GM21367 (cell line): Measurements from ENCODE around the gene CHST11.
A peak's percentile ranks its signal among the peaks of the same experiment; 100 is the strongest.
"Not testable (repeated sequence)": the region's sequence is repeated elsewhere in the genome, so short reads cannot be mapped to it uniquely, and the experiment has no call there.

Experiments used
- ATAC-seq: cut with Tn5 transposase; IDR thresholded peaks from one replicate; pipeline ENCODE4 v1.9.1; 2021; ENCODE audit not compliant: unreplicated experiment

CHST11 gene

DNA sequence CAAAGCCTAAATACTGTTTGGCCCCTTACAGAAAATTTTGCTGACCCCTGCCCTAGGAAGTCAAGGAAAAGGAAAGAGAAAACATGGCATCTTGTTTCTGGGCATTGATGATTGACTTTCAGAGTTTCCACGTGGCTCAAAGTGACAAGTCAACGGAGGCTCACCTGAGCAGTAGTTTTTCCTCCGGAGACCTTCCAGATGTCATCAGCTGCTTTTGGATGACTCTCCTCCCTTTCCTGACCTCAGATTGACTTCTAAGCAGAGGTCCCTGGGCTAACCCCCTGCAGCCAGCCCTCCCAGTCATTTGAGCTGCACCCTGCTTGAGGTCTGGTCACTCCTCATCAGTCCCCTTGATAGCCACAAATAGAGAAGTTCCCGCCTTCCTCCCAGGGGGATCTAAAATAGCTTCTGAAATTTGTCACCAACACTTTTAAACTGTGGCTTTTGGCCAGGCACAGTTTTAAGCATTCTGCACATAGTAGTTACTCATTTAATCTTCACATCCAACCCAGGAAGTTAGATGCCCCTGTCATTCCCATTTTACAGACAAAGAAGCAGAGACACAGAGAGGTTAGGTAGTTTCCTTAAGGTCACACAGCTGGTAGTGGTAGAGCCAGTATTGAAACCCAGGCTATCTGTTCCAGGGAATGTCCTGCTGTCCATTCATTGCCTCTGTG lies 143.4 kb downstream of the CHST11 start:
- ATAC-seq, result no peak

DNA sequence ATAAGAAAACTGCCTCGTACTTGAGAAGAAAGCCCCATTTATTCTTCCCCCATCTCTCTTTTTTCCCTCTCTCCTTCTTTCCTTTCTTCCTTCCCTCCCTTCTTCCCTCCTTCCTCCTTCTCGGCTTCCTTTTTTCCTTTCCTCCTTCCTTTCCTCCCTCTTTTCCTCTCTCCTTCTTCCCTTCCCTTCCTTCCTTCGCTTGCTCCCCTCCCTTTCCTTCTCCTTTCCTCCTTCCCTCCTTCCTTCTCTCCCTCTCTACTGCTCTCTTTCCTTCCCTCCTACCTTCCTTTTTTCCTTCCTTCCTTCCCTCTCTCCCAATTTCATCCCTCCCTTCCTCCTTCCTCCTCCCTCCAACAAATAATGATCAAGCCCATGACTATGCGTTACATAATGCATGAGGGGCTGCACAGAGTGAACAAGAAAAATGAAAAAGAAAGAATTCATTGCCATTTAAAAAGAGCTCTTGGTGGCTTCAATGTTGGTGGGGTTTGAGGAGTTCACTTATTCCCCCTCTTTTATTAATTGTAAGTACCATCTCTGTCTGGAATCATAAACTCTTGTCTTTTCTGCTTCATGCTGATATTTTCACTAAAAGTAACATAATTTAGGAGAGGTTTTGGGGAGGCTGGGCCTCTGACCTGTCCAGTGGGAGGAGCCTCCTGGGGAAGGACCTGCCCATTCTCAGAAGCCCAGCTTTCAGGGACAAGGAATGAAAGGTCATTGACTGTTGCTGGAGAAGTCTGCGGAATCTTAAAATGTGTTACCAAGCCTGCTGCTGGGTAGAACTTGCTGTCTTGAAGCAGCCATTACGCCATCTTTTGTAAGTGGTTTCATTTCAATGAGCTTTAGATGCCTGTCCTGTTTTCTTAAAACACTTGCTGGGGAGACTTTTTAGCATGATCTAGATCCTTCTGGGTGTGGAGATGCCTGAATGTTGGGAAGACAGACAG lies 144.3 kb downstream of the CHST11 start:
- ATAC-seq, result no peak

DNA sequence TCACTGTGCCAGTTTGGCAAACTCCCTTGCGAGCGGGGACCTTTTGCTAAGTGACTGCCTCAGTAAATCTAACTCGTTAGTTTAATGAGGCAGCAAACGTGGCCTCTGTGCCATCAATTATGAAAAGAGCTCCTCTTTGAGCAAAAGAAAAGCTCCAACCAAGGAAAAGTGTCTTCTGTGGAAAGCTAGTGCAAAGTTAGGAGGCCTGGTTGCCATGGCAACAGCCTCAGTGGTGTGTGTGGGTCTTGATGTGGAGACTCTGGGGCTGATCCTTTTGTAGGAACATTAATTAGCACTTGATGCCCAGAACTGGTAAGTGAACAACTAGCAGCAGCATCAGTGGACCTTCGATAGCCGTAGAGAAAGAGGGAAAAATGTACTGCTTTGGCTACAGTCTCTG lies 145.7 kb downstream of the CHST11 start:
- no peak for ATAC-seq

DNA sequence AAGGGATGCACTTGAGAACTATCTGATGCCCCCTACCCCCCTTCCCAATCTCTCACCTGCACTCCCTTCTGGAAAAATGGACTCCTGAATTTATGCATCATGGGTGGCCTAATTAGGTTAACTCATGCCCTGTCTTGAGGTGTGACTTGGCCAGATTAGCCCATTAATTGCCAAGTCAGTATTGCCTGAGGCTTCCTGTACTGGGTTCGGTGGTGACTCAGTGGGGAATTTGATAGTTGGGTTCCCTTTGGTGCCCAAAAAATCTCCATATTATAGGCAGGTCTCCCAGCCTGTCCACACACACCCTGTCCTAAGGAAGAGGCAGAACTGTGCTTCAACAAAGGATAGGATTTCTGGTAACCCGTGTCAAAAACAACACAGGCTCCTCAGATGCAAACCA lies 146.1 kb downstream of the CHST11 start:
- ATAC-seq, result no peak

DNA sequence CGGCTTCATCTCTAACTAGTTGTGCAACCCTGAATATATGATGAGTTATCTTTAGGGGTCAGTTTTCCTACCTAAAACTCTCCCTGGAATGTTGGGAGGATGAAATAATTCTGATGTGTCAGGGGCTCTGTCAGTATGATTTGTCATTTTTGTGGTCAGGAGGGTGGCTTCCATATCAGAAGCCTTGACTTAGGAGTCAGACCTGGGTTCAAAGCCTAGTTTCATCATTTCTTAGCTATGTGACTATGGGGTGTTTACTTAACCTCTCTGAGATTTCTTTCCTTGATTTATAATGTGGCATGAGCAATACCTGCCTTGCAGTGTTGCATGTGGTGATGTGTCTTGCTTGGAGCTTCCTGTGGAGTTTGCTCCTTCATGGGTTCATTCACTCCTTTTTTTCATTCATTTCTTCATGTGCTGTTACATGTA lies 146.8 kb downstream of the CHST11 start:
- ATAC-seq, result no peak

DNA sequence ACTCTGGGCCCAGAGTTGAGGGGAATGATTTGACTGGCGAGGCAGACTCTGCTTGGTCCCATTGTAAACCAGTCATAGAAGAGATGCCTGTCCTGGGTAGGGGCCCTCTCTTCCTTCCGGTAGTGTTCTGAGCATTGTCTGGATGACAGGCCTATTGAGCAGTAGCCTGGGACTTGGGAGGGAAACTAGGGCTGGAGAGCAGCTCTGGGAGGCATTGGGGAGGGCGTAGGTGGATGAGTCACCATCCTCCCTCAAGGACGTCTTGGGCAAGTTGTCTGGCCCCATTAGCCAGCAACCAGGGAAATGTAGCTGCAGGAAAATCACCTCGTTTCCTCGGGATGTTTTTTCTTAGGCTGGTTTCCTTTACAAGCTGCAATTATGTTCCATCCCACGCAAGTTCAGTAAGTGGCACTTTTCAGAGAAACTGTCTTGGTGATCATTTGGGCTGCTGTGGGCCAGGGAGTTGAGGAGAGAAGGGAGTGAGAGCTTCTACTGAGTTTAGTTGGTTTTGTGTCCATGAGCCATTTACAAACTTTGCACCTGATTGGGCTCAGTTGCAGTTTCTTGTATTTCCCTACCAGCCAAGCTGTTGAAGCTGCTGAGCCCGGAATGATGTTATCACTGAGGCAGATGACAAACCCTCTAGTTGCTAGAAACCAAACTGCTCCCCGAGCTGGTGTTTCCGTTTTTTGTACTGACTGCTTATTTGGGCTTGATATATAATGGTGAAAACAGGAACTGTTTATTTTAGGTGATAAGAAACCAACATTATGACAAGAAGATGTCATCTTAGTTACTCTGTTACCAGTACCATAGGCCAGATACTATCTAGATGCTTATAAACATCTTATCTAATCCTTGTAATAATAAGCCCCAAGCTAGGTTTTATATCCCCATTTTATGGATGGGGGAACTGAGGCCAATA lies 147.6 kb downstream of the CHST11 start:
- peak; percentile 76 for ATAC-seq

DNA sequence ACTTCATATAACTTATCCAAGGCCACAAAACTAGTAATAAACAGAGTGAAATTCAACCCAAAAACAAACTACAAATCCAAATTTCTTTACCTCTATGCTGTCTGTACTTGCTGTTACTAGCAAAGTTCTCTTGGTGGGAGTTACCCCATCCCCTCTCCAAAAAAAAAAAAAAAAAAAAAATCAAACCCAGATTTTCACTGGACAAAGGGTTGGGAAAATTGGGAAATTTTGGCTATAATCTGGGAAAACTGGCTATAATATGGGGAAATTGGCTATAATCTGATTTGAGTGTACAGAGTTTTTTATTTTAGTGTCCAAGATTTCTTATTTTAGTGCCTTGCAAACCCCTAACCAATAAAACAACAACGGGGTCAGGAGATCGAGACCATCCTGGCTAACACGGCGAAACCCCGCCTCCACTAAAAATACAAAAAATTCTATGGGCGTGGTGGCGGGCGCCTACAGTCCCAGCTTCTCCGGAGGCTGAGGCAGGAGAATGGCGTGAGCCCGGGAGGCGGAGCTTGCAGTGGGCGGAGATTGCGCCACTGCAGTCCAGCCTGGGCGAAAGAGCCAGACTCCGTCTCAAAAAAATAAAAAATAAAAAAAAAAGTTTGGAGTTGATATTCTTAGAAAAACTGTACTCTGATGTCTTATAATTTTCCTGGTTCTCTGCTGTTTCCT lies 148.4 kb downstream of the CHST11 start:
- ATAC-seq, result no peak

DNA sequence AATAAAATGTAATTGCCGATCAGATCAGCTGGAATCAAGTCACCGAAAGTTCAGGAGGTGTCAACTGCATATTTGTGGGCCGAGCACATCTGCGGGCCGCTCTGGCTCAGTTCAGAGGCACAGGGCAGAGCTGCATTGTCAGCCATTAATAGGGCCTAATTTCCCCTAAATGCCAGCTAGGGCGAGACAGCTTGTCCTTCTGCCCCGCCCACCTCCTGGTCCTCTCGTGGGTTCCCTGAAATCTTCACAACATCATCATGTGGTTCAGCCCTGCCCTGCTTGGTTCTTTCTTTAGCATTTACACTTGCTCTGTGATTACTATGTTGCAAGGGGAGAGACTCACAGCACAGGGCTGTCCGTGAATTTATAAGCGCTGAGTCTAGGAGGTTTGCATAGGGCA lies 148.9 kb downstream of the CHST11 start:
- ATAC-seq, result no peak

DNA sequence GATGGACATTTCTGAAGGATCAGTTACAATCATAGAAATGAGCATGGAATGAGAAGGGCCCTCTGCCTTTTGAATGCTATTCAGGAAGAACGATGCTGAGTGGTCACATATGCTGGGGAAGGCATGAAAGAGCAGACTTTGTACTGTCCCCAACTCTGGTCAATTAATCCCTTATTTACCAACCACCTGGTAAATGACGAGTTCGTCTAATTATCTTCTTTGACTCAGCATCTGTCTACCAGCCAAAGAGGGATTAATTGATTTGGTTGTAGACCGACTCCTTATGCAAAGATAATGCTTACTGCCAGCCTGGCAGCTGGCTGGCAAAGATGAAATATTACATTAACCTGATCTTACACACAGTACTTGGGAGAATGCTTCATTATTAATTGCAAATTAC lies 152.2 kb downstream of the CHST11 start:
- ATAC-seq, result no peak

DNA sequence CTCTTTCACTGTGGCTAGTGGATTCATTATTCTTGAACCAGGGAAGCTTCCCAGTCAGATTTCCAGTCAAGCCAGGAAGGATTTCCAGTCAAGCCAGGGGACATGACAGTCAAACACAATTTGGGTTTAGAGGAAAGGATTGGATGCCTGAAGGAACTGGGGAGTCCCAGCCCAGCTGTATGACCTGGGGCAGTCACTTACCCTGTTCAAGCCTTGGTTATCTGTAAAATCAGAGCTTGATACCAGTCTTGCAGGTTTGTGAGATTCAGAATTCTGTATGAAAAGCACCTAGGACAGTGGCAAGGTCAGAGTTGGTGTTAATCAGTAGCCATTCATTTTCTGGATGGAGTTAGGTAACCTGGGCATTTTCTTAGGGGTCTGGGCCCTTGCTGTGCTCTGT lies 152.7 kb downstream of the CHST11 start:
- no peak for ATAC-seq

DNA sequence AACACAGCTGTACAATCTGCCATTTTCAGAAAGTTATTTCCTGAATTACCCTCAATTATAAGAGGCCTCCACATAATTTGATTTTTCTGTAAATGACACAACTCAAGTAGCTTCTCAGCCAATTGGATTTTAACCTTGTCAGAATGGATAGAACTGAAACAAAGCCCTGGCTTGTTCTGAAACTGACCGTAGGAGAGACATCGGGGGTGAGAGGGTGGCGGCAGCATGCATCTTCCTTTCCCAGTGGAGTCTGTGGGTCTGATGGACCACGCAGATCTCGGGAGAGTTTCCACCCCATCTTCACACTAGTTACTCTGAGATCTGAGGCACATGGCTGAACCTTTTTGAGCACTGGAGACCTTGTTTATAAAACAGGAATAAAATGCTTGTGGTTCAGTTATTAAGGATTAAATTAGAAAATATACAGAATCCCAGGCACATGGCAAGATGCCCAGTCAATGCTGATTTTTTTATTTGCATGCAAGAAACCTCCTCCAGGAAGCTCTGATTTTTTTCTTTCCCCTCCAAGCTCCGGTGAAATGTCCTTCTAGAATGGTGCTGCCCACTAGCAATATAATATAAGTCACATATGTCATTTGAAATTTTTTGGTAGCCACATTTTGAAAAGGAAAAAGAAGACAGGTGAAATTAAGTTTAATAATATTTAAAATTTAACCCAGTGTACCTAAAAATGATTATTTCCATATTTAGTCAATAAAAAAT lies 153.9 kb downstream of the CHST11 start:
- no peak for ATAC-seq

DNA sequence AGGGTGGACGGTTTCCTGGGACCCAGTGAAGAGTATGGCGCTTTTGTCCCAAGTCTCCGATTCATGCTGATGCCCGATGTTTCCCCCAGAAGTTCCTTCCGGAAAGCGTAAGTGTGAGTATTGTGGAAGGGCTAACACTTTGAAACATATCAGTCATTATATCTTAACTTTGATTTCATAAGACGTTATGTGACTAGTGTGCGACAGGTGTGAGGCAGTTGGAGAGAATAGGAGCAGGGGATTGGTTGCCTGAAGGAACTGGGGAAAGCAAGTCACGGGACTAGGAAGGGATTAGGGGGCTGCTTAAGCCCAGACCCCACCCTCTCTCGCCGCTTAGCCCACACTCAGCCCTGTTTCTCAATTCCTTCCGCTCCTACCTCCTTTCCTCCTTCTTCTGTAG lies 154.9 kb downstream of the CHST11 start:
- no peak for ATAC-seq

DNA sequence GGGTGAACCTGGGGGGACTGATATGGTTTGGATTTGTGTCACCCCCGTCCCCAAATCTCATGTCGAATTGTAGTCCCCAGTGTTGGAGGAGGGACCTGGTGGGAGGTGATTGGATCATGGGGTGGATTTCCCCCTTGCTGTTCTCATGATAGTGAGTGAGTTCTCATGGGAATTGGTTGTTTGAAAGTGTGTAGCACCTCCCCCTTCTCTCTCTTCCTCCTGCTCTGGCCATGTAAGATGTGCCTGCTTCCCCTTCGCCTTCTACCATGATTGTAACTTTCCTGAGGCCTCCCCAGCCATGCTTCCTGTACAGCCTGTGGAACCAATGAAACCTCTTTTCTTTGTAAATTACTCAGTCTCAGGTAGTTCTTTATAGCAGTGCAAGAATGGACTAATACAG lies 156.6 kb downstream of the CHST11 start:
- ATAC-seq, result not testable (repeated sequence)

DNA sequence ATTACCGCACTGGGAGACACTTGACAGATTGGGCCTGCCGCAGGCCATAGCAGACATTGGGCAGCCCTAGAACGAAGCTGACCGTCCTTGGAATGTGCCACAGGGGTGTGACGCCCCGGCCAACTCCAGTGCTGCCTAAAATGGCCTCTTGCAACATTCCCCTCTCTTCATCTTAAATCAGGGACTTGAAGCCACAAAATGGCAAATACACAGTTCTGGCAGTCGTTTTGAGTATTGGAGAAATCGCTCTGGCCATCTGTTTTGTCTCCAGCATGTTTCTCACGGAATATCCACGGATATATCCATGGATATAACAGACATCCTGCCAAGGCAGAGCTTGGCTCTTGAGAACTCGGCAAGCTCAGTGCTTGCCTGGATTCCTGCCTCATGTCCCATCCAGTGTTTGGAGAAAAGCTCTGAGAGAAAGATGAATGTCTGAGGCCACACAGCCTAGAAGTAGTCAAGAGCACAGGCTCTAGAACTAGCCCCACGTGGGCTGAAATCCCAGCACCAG lies 158.4 kb downstream of the CHST11 start:
- ATAC-seq, result no peak

DNA sequence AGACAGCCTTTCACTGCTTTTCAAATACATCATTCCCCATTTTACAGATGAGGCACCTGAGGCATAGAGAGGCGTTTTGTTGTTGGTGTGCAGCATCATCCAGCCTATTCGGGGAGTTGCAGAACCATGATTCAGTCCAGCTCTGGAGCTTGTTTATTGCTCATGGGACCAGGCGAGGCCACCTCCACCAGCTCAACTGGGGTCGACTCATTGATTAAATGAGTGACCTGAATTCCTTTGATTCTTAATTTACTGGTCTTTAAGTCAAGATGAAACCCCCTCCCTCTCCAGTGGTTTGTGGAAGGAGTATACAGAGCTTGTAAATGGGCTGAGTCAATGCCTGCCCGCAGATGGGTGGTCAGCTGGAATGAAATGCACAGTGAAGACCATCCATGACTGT lies 161.9 kb downstream of the CHST11 start:
- no peak for ATAC-seq

DNA sequence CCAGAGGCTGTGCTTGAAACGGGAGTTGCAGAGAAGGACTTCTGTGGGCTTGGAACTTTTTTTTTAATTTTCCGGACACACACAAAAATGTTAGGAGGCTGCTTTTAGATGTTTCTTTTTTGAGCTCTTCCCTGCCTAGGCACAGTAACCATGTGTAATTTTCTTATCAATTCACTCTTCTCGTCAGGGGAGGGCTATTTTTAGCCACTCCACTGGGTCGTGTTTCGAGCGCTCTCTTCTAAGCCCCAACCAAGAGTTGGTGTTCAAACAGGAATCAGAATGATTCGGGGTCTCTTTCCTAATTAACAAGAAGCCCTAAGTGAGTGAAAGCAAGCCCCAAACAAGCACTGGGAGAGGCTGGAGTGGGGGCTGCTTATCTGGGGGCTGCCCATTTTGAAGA lies 162.6 kb downstream of the CHST11 start:
- ATAC-seq, result no peak

DNA sequence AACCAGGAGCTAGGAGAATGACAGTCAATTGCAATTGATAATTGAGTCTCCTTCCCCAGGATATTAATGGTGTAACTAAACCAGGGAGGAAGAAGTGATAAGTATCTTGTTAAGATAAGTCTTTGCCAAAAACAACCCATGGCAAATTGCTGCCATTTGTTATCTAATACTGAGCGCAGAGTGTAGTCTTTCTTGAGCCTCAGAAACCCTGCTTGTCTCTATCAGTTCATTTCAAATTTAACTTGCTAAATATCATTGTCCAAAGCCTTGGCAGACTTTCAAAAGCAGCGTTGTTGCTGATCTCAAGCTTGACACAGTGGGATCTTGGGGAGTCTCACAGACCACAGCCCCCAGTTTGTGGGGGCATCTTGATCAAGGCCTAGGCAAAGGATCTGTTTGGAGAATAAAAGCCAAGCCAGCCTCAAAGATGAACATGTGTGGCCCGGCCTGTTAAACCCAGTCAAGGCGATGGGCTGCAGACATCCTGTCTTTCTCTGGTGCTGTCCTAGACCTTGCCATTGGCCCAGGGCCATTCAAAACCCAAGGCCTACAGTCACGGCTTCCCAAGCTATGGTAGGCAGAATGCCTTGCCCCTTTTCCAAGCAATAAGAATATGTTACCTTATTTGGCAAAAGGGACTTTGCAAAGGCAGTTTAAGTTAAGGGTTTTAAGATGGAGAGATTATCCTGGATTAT lies 164.2 kb downstream of the CHST11 start:
- ATAC-seq, result no peak

DNA sequence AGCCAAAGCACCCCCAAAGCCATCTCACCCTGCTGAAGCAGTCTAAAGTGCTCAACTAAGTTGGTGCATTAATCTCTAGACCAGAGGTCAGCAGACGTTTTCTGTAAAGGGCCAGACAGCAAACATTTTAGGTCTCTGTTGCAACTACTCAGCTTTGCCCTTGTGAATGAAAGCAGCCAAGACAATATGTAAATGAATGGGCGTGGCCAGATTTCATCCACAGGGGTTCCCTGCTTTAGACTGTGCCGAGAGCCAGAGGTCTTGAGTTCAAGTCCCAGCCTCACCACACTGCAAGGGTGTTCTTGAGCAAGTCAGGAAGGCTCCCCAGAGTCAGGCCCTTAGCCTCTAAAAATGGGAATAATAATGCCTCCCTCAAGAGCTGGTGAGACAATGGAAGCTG lies 166.2 kb downstream of the CHST11 start:
- no peak for ATAC-seq

DNA sequence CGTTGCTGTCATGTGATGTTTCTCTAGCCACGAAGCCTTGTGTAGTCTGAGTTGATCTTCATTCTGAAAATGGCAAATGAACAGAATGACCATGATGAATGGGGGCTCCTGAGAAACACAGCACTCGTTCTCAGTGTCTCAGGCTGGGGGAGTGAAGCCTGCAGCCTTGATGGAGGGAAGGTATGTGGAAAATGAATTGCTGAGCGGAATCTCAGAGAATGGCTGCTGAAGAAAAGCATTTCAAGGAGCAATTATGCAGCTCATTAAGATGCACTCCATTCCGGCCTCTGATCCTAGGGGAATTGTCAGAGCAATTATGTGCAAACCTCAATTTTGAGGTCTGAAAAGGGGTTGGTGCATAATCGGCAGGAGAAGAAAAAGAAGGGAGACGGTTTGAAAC lies 167.1 kb downstream of the CHST11 start:
- ATAC-seq, result no peak
